Neuronal stem cell (in vitro differentiated cells): Measurements from ENCODE around the gene ANKH.
A peak's percentile ranks its signal among the peaks of the same experiment; 100 is the strongest.
"Not testable (repeated sequence)": the region's sequence is repeated elsewhere in the genome, so short reads cannot be mapped to it uniquely, and the experiment has no call there.

Experiments used
- DNase-seq: peaks from one replicate; pipeline ENCODE4 v3.0.0-alpha.2; 2013; ENCODE audit warnings: low spot score
- H2AFZ ChIP-seq: one replicate; pipeline ENCODE4 v1.6.1; 2013; ENCODE audit warnings: mild to moderate bottlenecking, low read length, inconsistent platforms
- H2AK5ac ChIP-seq: 2 replicates; pipeline ENCODE4 v1.6.1; 2013; ENCODE audit warnings: low read depth, mild to moderate bottlenecking, inconsistent platforms, low read length, moderate library complexity, mixed read lengths
- H2BK120ac ChIP-seq: 2 replicates; pipeline ENCODE4 v1.6.1; 2013; ENCODE audit warnings: low read depth, mild to moderate bottlenecking, inconsistent platforms, low read length, moderate library complexity, mixed read lengths
- H2BK12ac ChIP-seq: one replicate; pipeline ENCODE4 v1.6.1; 2013; ENCODE audit warnings: low read length, inconsistent platforms
- H2BK15ac ChIP-seq: 2 replicates; pipeline ENCODE4 v1.6.1; 2013; ENCODE audit warnings: mild to moderate bottlenecking, low read length, inconsistent platforms, mixed read lengths
- H2BK5ac ChIP-seq: one replicate; pipeline ENCODE4 v1.6.1; 2013; ENCODE audit warnings: inconsistent platforms, mild to moderate bottlenecking, low read length, moderate library complexity
- H3K14ac ChIP-seq: one replicate; pipeline ENCODE4 v1.6.1; 2013; ENCODE audit warnings: low read length, inconsistent platforms
- H3K18ac ChIP-seq: 2 replicates; pipeline ENCODE4 v1.6.1; 2013; ENCODE audit warnings: low read length, inconsistent platforms
- H3K23ac ChIP-seq: 2 replicates; pipeline ENCODE4 v1.6.1; 2013; ENCODE audit warnings: low read depth, mild to moderate bottlenecking, mixed read lengths, low read length, inconsistent platforms; ENCODE audit not compliant: poor library complexity
- H3K27ac ChIP-seq: replicated peaks from 3 replicates; pipeline ENCODE4 v1.5.1; 2013; ENCODE audit warnings: low read length, inconsistent platforms
- H3K27me3 ChIP-seq, 3 experiments: 2 replicates each; pipeline ENCODE4 v1.6.1; 2013; ENCODE audit warnings: low read length in 3 of 3, mild to moderate bottlenecking in 2 of 3, inconsistent platforms in 1 of 3, low read depth in 1 of 3, mixed read lengths in 1 of 3, moderate library complexity in 1 of 3; ENCODE audit not compliant: control insufficient read depth in 3 of 3, insufficient read depth in 3 of 3
- H3K36me3 ChIP-seq, 2 donors: replicated peaks in 1 of 2; 2 replicates each; pipeline ENCODE4 v1.6.1; 2013; ENCODE audit warnings: low read length in 2 of 2; ENCODE audit not compliant: control insufficient read depth in 2 of 2, insufficient read depth in 2 of 2
- H3K4ac ChIP-seq: 2 replicates; pipeline ENCODE4 v1.6.1; 2013; ENCODE audit warnings: inconsistent platforms, mild to moderate bottlenecking, low read length, moderate library complexity
- H3K4me1 ChIP-seq, 2 donors: 1 replicate in 1 of 2; 2 replicates in 1 of 2; pipeline ENCODE4 v1.6.1; 2013; ENCODE audit warnings: low read length in 2 of 2, low read depth in 1 of 2; ENCODE audit not compliant: control insufficient read depth in 2 of 2, insufficient read depth in 1 of 2
- H3K4me2 ChIP-seq: one replicate; pipeline ENCODE4 v1.6.1; 2013; ENCODE audit warnings: mild to moderate bottlenecking, low read length, inconsistent platforms; ENCODE audit not compliant: insufficient read depth, poor library complexity, severe bottlenecking
- H3K4me3 ChIP-seq, 2 donors: 2 replicates each; pipeline ENCODE4 v1.5.1; 2013; ENCODE audit warnings: low read length in 2 of 2, mild to moderate bottlenecking in 2 of 2, inconsistent platforms in 1 of 2, moderate library complexity in 1 of 2
- H3K79me1 ChIP-seq: one replicate; pipeline ENCODE4 v1.6.1; 2013; ENCODE audit warnings: low read depth, mild to moderate bottlenecking, inconsistent platforms, low read length, moderate library complexity
- H3K9ac ChIP-seq: one replicate; pipeline ENCODE4 v1.6.1; 2013; ENCODE audit warnings: mild to moderate bottlenecking, low read depth, low read length, inconsistent platforms; ENCODE audit not compliant: poor library complexity
- H3K9me3 ChIP-seq, 2 donors: replicated peaks in 1 of 2; 2 replicates each; pipeline versions ENCODE3 to v1.6.1; 2013; ENCODE audit warnings: low read length in 2 of 2, mild to moderate bottlenecking in 2 of 2, inconsistent platforms in 1 of 2, low read depth in 1 of 2, mixed read lengths in 1 of 2, moderate library complexity in 1 of 2; ENCODE audit not compliant: control insufficient read depth in 2 of 2, insufficient read depth in 1 of 2
- H4K8ac ChIP-seq: one replicate; pipeline ENCODE4 v1.6.1; 2013; ENCODE audit warnings: low read depth, mild to moderate bottlenecking, inconsistent platforms, low read length, moderate library complexity
- H4K91ac ChIP-seq: one replicate; pipeline ENCODE4 v1.6.1; 2013; ENCODE audit warnings: low read length, low read depth, mild to moderate bottlenecking, inconsistent platforms; ENCODE audit not compliant: poor library complexity
- WGBS, 2 donors: extraction: QIAGEN DNeasy Blood & Tissue Kit; methylation state at CpG; one replicate each; pipeline ENCODE4 v1.1.7; 2013; ENCODE audit warnings: missing lambda C conversion rate in 2 of 2, mixed read lengths in 1 of 2; ENCODE audit not compliant: insufficient read length in 2 of 2, insufficient replicate concordance in 1 of 2; ENCODE audit errors: extremely low coverage in 2 of 2; 5-methylcytosine and 5-hydroxymethylcytosine counted together

Gene ANKH

DNA sequence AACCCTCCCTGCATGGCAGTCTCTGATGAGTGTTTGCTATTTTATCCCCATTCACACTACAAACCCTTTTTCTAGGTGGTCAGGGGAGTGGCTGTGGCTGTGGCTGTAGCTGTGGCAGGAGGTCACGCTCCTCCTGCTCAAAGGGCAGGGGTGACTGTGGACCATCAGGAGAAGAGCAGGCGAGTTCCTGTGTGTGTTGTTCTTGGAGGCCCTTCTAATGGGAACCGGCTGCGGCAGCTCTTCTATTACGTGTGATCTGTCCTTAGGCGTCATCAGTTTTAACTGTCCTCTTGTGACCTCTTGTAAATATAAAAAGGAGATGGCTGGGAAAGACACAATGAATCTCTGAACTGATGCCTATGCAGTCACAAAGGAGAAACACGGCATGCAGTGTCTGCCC lies 65.1 kb downstream of the ANKH start:
- WGBS, 2 donors = no CpG with 5 or more reads among the region's 7 CpGs
- no peak for DNase-seq

DNA sequence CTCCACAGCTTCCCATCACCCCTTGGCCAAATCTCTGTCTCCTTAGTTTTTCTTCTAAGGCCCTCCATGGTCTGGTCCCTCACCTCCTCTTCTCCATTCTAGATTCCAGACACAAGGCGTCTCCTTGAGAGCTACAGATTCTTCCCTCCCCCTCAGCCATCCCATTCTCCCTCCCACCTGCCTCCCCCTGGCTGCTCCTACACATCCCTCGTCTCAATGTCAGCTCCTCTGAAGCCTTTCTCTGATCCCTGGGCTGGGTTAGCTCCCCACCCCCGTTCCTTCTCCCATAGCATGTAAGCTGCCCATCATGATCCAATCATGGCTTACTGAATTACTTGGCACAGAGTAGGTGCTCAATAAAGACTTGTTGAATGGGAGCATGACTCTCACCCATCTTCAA lies 69.0 kb downstream of the ANKH start:
- no peak overlapping the region for H4K8ac ChIP-seq
- H3K27me3 ChIP-seq = no peaks in the 10 kb centered on the region
- no peak overlapping the region for H3K4me2 ChIP-seq
- DNase-seq = no peak
- no peaks in the 10 kb centered on the region for H3K79me1 ChIP-seq
- no peak overlapping the region for H3K23ac ChIP-seq
- H3K9ac ChIP-seq = no peak overlapping the region
- H3K27ac ChIP-seq = no peak overlapping the region
- no peak overlapping the region for H3K4me3 ChIP-seq
- no peaks in the 10 kb centered on the region for H3K9me3 ChIP-seq
- peaks cover 2 to 3% of the 10 kb centered on the region in 2 donors for H3K4me1 ChIP-seq
- H2BK5ac ChIP-seq = no peak overlapping the region
- no peak overlapping the region for H3K18ac ChIP-seq
- H2BK15ac ChIP-seq = no peak overlapping the region
- H2BK120ac ChIP-seq = no peak overlapping the region
- no peak overlapping the region for H3K14ac ChIP-seq
- H2AFZ ChIP-seq = no peak overlapping the region
- no peak overlapping the region for H2BK12ac ChIP-seq
- no peaks in the 10 kb centered on the region for H3K36me3 ChIP-seq
- H3K4ac ChIP-seq = no peak overlapping the region
- no CpG with 5 or more reads among the region's 3 CpGs for WGBS, 2 donors
- H4K91ac ChIP-seq = no peak overlapping the region
- no peak overlapping the region for H2AK5ac ChIP-seq

More for the DNA sequence above, 65.1 kb downstream of the ANKH start:
- no peaks in the 10 kb centered on the region for H3K79me1 ChIP-seq
- no peak overlapping the region for H3K18ac ChIP-seq
- no peak overlapping the region for H3K4me3 ChIP-seq
- peaks cover 2 to 8% of the 10 kb centered on the region in 2 donors for H3K9me3 ChIP-seq
- H4K91ac ChIP-seq = no peak overlapping the region
- no peak overlapping the region for H2BK15ac ChIP-seq
- no peak overlapping the region for H2BK120ac ChIP-seq
- peak overlapping the region; percentile 10 for H2AFZ ChIP-seq
- no peak overlapping the region for H2AK5ac ChIP-seq
- H3K9ac ChIP-seq = no peak overlapping the region
- no peaks in the 10 kb centered on the region for H3K27me3 ChIP-seq
- H2BK12ac ChIP-seq = no peak overlapping the region
- no peak overlapping the region for H3K4me2 ChIP-seq
- H3K27ac ChIP-seq = no peak overlapping the region
- H3K4ac ChIP-seq = no peak overlapping the region
- H3K36me3 ChIP-seq = no peaks in the 10 kb centered on the region
- no peak overlapping the region for H3K14ac ChIP-seq
- no peak overlapping the region for H3K23ac ChIP-seq
- no peak overlapping the region for H4K8ac ChIP-seq
- H2BK5ac ChIP-seq = no peak overlapping the region
- H3K4me1 ChIP-seq = peaks cover 2 to 3% of the 10 kb centered on the region in 2 donors

DNA sequence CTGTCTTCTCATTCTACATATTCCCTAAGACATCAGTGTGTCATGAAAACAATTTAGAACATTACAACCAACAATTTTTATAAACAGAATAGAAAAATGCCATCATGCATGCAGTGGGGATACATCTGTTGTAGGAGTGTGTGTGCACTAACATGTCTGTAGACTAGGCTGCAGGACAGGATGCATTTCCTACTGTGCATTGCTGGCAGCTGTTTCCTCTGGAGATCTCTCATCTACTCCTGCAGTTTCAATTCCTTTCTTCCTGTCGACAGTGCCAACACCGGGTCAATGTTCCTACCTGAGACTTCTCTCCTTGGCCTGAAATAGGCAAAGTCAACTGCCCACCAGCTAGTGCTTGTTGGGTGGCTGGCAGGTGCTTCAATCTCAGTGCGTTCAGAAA lies 69.8 kb downstream of the ANKH start:
- H3K27me3 ChIP-seq = no peaks in the 10 kb centered on the region
- no peaks in the 10 kb centered on the region for H3K79me1 ChIP-seq
- no peak overlapping the region for H3K4me2 ChIP-seq
- no peak overlapping the region for H2BK5ac ChIP-seq
- H3K4me1 ChIP-seq = peaks cover 2 to 3% of the 10 kb centered on the region in 2 donors
- no peak overlapping the region for H3K27ac ChIP-seq
- no peak overlapping the region for H2BK15ac ChIP-seq
- H2AFZ ChIP-seq = no peak overlapping the region
- no peak for DNase-seq
- H3K18ac ChIP-seq = no peak overlapping the region
- no peak overlapping the region for H2BK12ac ChIP-seq
- H3K14ac ChIP-seq = no peak overlapping the region
- H4K91ac ChIP-seq = no peak overlapping the region
- no peak overlapping the region for H2BK120ac ChIP-seq
- no CpG with 5 or more reads among the region's 3 CpGs for WGBS, 2 donors
- no peak overlapping the region for H3K4me3 ChIP-seq
- H3K9ac ChIP-seq = no peak overlapping the region
- no peaks in the 10 kb centered on the region for H3K9me3 ChIP-seq
- H3K4ac ChIP-seq = no peak overlapping the region
- H3K23ac ChIP-seq = no peak overlapping the region
- H2AK5ac ChIP-seq = no peak overlapping the region
- no peak overlapping the region for H4K8ac ChIP-seq
- no peaks in the 10 kb centered on the region for H3K36me3 ChIP-seq

DNA sequence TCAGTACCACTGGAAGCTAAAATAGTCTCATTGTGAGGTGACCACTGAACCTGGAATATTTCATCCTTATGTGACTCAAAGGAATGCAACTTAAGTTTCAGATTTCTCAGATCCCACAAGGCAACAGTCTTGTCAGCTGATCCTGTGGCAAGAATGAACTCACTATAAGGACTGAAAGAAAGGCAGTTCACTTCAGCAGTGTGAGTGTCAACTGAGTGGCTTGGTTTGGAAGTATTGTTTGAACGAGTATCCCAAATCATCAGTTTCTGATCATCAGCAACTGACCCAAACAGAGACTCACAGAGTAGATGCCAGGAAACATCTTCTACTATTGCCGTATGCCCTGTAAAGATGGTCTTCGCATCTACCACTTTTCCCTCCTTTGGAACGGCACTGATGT lies 74.2 kb downstream of the ANKH start:
- H3K4me1 ChIP-seq, H4K8ac ChIP-seq, H2BK5ac ChIP-seq, H3K36me3 ChIP-seq, H2BK15ac ChIP-seq, H3K18ac ChIP-seq, H3K4ac ChIP-seq, H2AK5ac ChIP-seq, H2BK12ac ChIP-seq, H2AFZ ChIP-seq, H3K4me2 ChIP-seq, DNase-seq, H2BK120ac ChIP-seq, H3K79me1 ChIP-seq, H3K9ac ChIP-seq, H3K14ac ChIP-seq, H3K9me3 ChIP-seq, H3K27ac ChIP-seq, H3K4me3 ChIP-seq, H4K91ac ChIP-seq, H3K27me3 ChIP-seq, H3K23ac ChIP-seq: not testable (repeated sequence)
- no CpG with 5 or more reads among the region's 4 CpGs for WGBS, 2 donors
